Measurements from ENCODE around the gene SLC35D1. TPM values are rescaled to one million over a fixed set of nuclear protein-coding genes. Genes with fewer than 3 reads are reported as not detected.

The SLC35D1 gene
- total and polyA plus RNA-seq, 7 donors, result 2.5 to 7.0 (median 5.9) TPM

DNA sequence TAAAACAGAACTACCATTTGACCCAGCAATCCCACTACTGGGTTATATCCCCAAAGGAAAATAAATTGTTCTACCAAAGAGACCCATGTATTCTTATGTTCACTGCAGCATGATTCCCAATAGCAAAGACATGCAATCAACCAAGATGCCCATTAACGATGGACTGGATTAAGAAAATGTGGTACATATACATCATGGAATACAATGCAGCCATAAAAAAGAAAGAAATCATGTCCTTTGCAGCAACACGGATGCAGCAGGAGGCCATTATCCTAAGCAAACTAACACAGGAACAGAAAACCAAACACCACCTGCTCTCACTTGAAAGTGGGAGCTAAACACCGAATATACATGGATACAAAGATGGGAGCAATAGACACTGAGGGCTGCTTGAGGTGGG lies 44.2 kb downstream of the SLC35D1 start:
- WGBS, 3 donors, result 97 to 99% (median 98%) methylated on average over 3 of the region's 3 CpGs
- H3K27me3 ChIP-seq (ENCODE audit: insufficient read depth in 3 of 3, low read length in 2 of 3), result no peaks in the 10 kb centered on the region
- H3K27ac ChIP-seq, result no peak overlapping the region
- peaks cover 10% of the 10 kb centered on the region for H3K4me1 ChIP-seq
- DNase-seq (no peak), ATAC-seq (no peak)
- intact Hi-C loops (cut with DNase I), result loop anchor here in 1 of 2 donors (5.0 kb wide), 1 partner anchor 43 kb away; the partner anchor contains the start of gene SLC35D1
- no peak overlapping the region for H3K4me3 ChIP-seq
- TF ChIP-seq, protein P1, sequence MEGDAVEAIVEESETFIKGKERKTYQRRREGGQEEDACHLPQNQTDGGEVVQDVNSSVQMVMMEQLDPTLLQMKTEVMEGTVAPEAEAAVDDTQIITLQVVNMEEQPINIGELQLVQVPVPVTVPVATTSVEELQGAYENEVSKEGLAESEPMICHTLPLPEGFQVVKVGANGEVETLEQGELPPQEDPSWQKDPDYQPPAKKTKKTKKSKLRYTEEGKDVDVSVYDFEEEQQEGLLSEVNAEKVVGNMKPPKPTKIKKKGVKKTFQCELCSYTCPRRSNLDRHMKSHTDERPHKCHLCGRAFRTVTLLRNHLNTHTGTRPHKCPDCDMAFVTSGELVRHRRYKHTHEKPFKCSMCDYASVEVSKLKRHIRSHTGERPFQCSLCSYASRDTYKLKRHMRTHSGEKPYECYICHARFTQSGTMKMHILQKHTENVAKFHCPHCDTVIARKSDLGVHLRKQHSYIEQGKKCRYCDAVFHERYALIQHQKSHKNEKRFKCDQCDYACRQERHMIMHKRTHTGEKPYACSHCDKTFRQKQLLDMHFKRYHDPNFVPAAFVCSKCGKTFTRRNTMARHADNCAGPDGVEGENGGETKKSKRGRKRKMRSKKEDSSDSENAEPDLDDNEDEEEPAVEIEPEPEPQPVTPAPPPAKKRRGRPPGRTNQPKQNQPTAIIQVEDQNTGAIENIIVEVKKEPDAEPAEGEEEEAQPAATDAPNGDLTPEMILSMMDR (IDR thresholded peaks at IDR 0.05), result no peak
- H3K36me3 ChIP-seq (ENCODE audit: insufficient read depth in 1 of 2, low read depth in 1 of 2), result peaks cover 0 to 35% of the 10 kb centered on the region in 2 donors
- no peaks in the 10 kb centered on the region for H3K9me3 ChIP-seq

DNA sequence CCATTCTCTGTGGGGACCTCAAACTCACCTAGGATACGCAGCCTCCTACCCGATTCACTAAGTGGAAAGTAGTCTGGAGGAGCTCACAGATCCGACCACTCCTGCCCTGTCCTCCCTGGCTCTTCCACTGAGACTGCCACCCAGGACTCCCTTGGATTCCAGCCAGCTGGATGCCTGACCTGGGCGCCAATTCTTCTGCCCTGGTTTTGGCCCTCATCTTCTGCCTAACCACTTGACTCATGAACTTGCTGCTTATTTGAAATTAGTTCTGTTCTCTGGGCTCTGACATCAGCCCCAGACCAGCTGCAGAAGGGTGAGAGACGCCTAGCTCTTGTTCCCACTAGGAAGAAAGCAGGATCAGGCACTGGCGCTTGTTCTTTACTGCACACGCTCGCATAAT lies 48.9 kb downstream of the SLC35D1 start:
- 51 to 71% (median 55%) methylated on average over 8 of the region's 8 CpGs for WGBS, 3 donors
- no peaks in the 10 kb centered on the region for H3K9me3 ChIP-seq
- TF ChIP-seq, protein P1 (IDR thresholded peaks at IDR 0.05), result no peak
- peaks cover 12% of the 10 kb centered on the region for H3K4me1 ChIP-seq
- no peak overlapping the region for H3K4me3 ChIP-seq
- DNase-seq (peak in 1 of 2 donors; percentile 64), ATAC-seq (peak; percentile 13 to 63 (median 49))
- intact Hi-C loops (cut with DNase I), result loop anchor here in 1 of 2 donors (5.0 kb wide), 1 partner anchor 47 kb away; the partner anchor contains the start of gene SLC35D1
- H3K27me3 ChIP-seq (ENCODE audit: insufficient read depth in 3 of 3, low read length in 2 of 3), result no peaks in the 10 kb centered on the region
- H3K27ac ChIP-seq, result peak overlapping the region; percentile 28
- H3K36me3 ChIP-seq (ENCODE audit: insufficient read depth in 1 of 2, low read depth in 1 of 2), result peaks cover 0 to 37% of the 10 kb centered on the region in 2 donors

DNA sequence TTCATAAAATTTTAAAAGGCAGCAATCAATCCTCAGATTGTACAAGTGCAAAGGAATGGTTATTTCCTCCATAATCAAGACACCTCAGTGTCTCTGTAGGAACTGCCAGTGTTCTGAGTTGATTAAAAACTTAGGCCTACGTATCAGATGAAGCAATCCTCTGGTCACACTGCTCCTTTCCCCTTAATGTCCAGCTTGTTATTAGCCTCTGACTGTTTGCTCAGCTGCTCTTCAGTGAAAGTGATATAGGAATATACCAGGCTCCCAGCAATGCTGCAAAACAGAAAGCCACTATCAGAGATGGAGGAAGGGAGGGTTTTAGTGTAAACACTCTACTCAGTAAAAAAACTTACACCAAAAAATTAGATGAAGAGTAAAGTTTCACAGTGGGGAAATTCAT lies 49.8 kb downstream of the SLC35D1 start:
- Histone ChIP-seq H3K9me3 (no peaks in the 10 kb centered on the region), H3K4me3 (no peak overlapping the region), H3K27me3 (ENCODE audit: insufficient read depth in 3 of 3, low read length in 2 of 3) (no peaks in the 10 kb centered on the region), H3K36me3 (ENCODE audit: insufficient read depth in 1 of 2, low read depth in 1 of 2) (peaks cover 0 to 29% of the 10 kb centered on the region in 2 donors), H3K4me1 (peaks cover 12% of the 10 kb centered on the region), H3K27ac (peak overlapping the region; percentile 28)
- ATAC-seq, result peak; percentile 49 to 72 (median 55)
- 32 to 50% (median 33%) methylated on average over 1 of the region's 1 CpG for WGBS, 3 donors
- TF ChIP-seq, protein P1 (IDR thresholded peaks at IDR 0.05), result no peak
- DNase-seq, result no peak
- intact Hi-C loops (cut with DNase I), result no loop called here

DNA sequence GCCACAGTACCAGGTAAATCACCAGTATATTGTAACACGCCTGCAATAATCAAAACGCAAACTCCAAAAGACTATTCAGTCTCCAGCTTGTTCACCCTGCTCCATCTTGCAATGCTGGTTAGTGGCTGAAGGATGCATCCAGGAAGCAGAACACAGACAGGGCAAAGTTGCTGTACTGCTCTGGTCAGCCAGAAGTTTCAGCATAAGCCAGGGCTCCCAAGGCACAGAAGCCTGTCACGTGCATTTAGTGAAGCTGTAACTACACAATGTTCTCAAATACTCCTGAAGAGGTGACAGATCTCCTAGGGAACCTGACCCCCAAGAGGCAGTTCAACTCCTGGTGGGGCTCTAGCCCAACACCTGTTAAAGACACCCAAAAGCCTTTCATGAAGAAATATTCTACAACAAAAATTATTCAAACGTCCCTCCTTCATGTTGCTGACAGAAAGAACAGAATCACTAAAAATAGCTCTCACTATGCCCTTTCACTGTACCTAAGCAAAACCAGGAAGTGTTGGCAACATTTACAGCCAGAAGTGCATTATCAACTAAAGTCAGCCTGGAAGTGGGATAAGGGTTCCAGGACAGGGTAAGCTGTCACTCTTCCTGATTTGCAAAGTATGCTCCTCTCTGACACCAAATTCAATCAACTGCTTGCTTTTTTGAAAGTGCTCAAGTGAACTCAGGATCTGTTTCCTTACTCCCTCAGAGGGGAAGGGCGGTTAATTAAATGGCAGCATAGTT lies 52.1 kb downstream of the SLC35D1 start:
- intact Hi-C loops (cut with DNase I), result no loop called here
- H3K36me3 ChIP-seq (ENCODE audit: insufficient read depth in 1 of 2, low read depth in 1 of 2), result peaks cover 0 to 26% of the 10 kb centered on the region in 2 donors
- H3K27me3 ChIP-seq (ENCODE audit: insufficient read depth in 3 of 3, low read length in 2 of 3), result no peaks in the 10 kb centered on the region
- H3K4me1 ChIP-seq, result peaks cover 12% of the 10 kb centered on the region
- H3K27ac ChIP-seq, result peak overlapping the region; percentile 54
- TF ChIP-seq, protein P1 (IDR thresholded peaks at IDR 0.05), result no peak
- no peak overlapping the region for H3K4me3 ChIP-seq
- DNase-seq, result no peak
- 62 to 70% (median 65%) methylated on average over 5 of the region's 5 CpGs for WGBS, 3 donors
- ATAC-seq, result peak in 3 of 4 donors; percentile 68 to 81 (median 74)
- H3K9me3 ChIP-seq, result no peaks in the 10 kb centered on the region
